ENCODE measurements around the gene SARDH.

SARDH gene

GRCh38 chr9:133713150-133713959 is 24.8 kb downstream of the SARDH start:
- DNase-seq: no peak
- Histone ChIP-seq H3K27me3 (replicated peaks; ENCODE audit: control insufficient read depth, insufficient read depth, low read length, poor library complexity, severe bottlenecking) (no peaks in the 10 kb centered on the region), H3K4me1 (ENCODE audit: control insufficient read depth, insufficient read depth, low read length, poor library complexity, severe bottlenecking) (peaks cover 12% of the 10 kb centered on the region)

GRCh38 chr9:133712221-133713100 is 25.7 kb downstream of the SARDH start:
- no peak overlapping the region for H3K4me3 ChIP-seq (ENCODE audit: insufficient read depth, low read depth, low read length, poor library complexity, severe bottlenecking)
- no peak overlapping the region for H3K27ac ChIP-seq (ENCODE audit: insufficient read depth, low read length, poor library complexity, severe bottlenecking)
- H3K36me3 ChIP-seq (ENCODE audit: control insufficient read depth, insufficient read depth, low read length): no peaks in the 10 kb centered on the region
- H3K9me3 ChIP-seq (ENCODE audit: control insufficient read depth, low read length): no peaks in the 10 kb centered on the region
- H3K27me3 ChIP-seq (replicated peaks; ENCODE audit: control insufficient read depth, insufficient read depth, low read length, poor library complexity, severe bottlenecking): no peaks in the 10 kb centered on the region
- peaks cover 12% of the 10 kb centered on the region for H3K4me1 ChIP-seq (ENCODE audit: control insufficient read depth, insufficient read depth, low read length, poor library complexity, severe bottlenecking)
- DNase-seq: no peak

More at GRCh38 chr9:133713150-133713959, 24.8 kb downstream of the SARDH start:
- Histone ChIP-seq H3K36me3 (ENCODE audit: control insufficient read depth, insufficient read depth, low read length) (no peaks in the 10 kb centered on the region), H3K9me3 (ENCODE audit: control insufficient read depth, low read length) (no peaks in the 10 kb centered on the region), H3K27ac (ENCODE audit: insufficient read depth, low read length, poor library complexity, severe bottlenecking) (no peak overlapping the region), H3K4me3 (ENCODE audit: insufficient read depth, low read depth, low read length, poor library complexity, severe bottlenecking) (no peak overlapping the region)

- Histone ChIP-seq H3K4me1 (ENCODE audit: control insufficient read depth, insufficient read depth, low read length, poor library complexity, severe bottlenecking) (peaks cover 12% of the 10 kb centered on the region), H3K36me3 (ENCODE audit: control insufficient read depth, insufficient read depth, low read length) (no peaks in the 10 kb centered on the region), H3K27ac (ENCODE audit: insufficient read depth, low read length, poor library complexity, severe bottlenecking) (no peak overlapping the region), H3K27me3 (replicated peaks; ENCODE audit: control insufficient read depth, insufficient read depth, low read length, poor library complexity, severe bottlenecking) (no peaks in the 10 kb centered on the region), H3K9me3 (ENCODE audit: control insufficient read depth, low read length) (no peaks in the 10 kb centered on the region), H3K4me3 (ENCODE audit: insufficient read depth, low read depth, low read length, poor library complexity, severe bottlenecking) (no peak overlapping the region)
- DNase-seq: no peak
These were observed 26.5 kb downstream of the SARDH start for GRCh38 chr9:133711428-133712220.

GRCh38 chr9:133710661-133711427 is 27.3 kb downstream of the SARDH start:
- Histone ChIP-seq H3K27ac (ENCODE audit: insufficient read depth, low read length, poor library complexity, severe bottlenecking) (no peak overlapping the region), H3K36me3 (ENCODE audit: control insufficient read depth, insufficient read depth, low read length) (no peaks in the 10 kb centered on the region), H3K4me1 (ENCODE audit: control insufficient read depth, insufficient read depth, low read length, poor library complexity, severe bottlenecking) (peaks cover 12% of the 10 kb centered on the region), H3K9me3 (ENCODE audit: control insufficient read depth, low read length) (no peaks in the 10 kb centered on the region), H3K4me3 (ENCODE audit: insufficient read depth, low read depth, low read length, poor library complexity, severe bottlenecking) (no peak overlapping the region), H3K27me3 (replicated peaks; ENCODE audit: control insufficient read depth, insufficient read depth, low read length, poor library complexity, severe bottlenecking) (no peaks in the 10 kb centered on the region)
- no peak for DNase-seq

GRCh38 chr9:133709691-133710571 is 28.2 kb downstream of the SARDH start:
- Histone ChIP-seq H3K27me3 (replicated peaks; ENCODE audit: control insufficient read depth, insufficient read depth, low read length, poor library complexity, severe bottlenecking) (no peaks in the 10 kb centered on the region), H3K4me3 (ENCODE audit: insufficient read depth, low read depth, low read length, poor library complexity, severe bottlenecking) (no peak overlapping the region), H3K36me3 (ENCODE audit: control insufficient read depth, insufficient read depth, low read length) (no peaks in the 10 kb centered on the region), H3K4me1 (ENCODE audit: control insufficient read depth, insufficient read depth, low read length, poor library complexity, severe bottlenecking) (peaks cover 12% of the 10 kb centered on the region), H3K9me3 (ENCODE audit: control insufficient read depth, low read length) (no peaks in the 10 kb centered on the region), H3K27ac (ENCODE audit: insufficient read depth, low read length, poor library complexity, severe bottlenecking) (no peak overlapping the region)
- DNase-seq: no peak

GRCh38 chr9:133709015-133709611 is 29.0 kb downstream of the SARDH start:
- Histone ChIP-seq H3K4me3 (ENCODE audit: insufficient read depth, low read depth, low read length, poor library complexity, severe bottlenecking) (no peak overlapping the region), H3K36me3 (ENCODE audit: control insufficient read depth, insufficient read depth, low read length) (no peaks in the 10 kb centered on the region), H3K27ac (ENCODE audit: insufficient read depth, low read length, poor library complexity, severe bottlenecking) (no peak overlapping the region), H3K9me3 (ENCODE audit: control insufficient read depth, low read length) (no peaks in the 10 kb centered on the region), H3K4me1 (ENCODE audit: control insufficient read depth, insufficient read depth, low read length, poor library complexity, severe bottlenecking) (peaks cover 12% of the 10 kb centered on the region), H3K27me3 (replicated peaks; ENCODE audit: control insufficient read depth, insufficient read depth, low read length, poor library complexity, severe bottlenecking) (no peaks in the 10 kb centered on the region)
- DNase-seq: peak in 1 of 3 donors; percentile 62

- no peak for DNase-seq
- no peak overlapping the region for H3K27ac ChIP-seq (ENCODE audit: insufficient read depth, low read length, poor library complexity, severe bottlenecking)
- H3K27me3 ChIP-seq (replicated peaks; ENCODE audit: control insufficient read depth, insufficient read depth, low read length, poor library complexity, severe bottlenecking): no peaks in the 10 kb centered on the region
- H3K4me1 ChIP-seq (ENCODE audit: control insufficient read depth, insufficient read depth, low read length, poor library complexity, severe bottlenecking): peaks cover 14% of the 10 kb centered on the region
- H3K9me3 ChIP-seq (ENCODE audit: control insufficient read depth, low read length): no peaks in the 10 kb centered on the region
- no peaks in the 10 kb centered on the region for H3K36me3 ChIP-seq (ENCODE audit: control insufficient read depth, insufficient read depth, low read length)
- H3K4me3 ChIP-seq (ENCODE audit: insufficient read depth, low read depth, low read length, poor library complexity, severe bottlenecking): no peak overlapping the region
These were observed 29.7 kb downstream of the SARDH start for GRCh38 chr9:133708246-133709014.

GRCh38 chr9:133707763-133708245 is 30.3 kb downstream of the SARDH start:
- Histone ChIP-seq H3K4me1 (ENCODE audit: control insufficient read depth, insufficient read depth, low read length, poor library complexity, severe bottlenecking) (peaks cover 20% of the 10 kb centered on the region), H3K27ac (ENCODE audit: insufficient read depth, low read length, poor library complexity, severe bottlenecking) (no peak overlapping the region)

More at GRCh38 chr9:133707763-133708245, 30.3 kb downstream of the SARDH start:
- Histone ChIP-seq H3K9me3 (ENCODE audit: control insufficient read depth, low read length) (no peaks in the 10 kb centered on the region), H3K4me3 (ENCODE audit: insufficient read depth, low read depth, low read length, poor library complexity, severe bottlenecking) (no peak overlapping the region), H3K27me3 (replicated peaks; ENCODE audit: control insufficient read depth, insufficient read depth, low read length, poor library complexity, severe bottlenecking) (no peaks in the 10 kb centered on the region), H3K36me3 (ENCODE audit: control insufficient read depth, insufficient read depth, low read length) (no peaks in the 10 kb centered on the region)
- DNase-seq: no peak

All from effector memory CD4-positive, alpha-beta T cell (primary cell).